ENCODE results near the gene INTU.

The INTU gene

DNA sequence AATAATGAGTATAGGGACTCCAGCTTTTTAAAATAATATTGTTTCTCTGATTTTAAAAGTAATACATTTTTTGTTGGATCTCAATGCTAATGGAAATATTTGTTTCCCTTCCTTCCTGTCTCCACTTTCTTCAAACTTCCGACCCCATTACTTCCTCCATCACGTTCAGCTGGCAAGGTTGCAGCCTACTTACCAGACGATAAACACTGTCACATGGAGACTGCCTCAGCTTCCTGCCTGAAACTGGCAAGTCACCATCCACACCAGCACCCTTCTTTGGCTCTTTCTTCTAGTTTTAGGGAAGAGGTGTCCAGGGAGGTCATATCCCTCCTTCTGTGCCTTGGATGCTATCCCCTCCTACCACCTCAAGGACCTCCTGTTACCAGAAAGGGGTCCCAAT lies 3.4 kb upstream of the INTU start:
- Histone ChIP-seq H3F3A (ENCODE audit: insufficient read depth, low read length) (no peaks in the 10 kb centered on the region), H2AFZ (ENCODE audit: low read length) (no peak overlapping the region), H3K27me3 (ENCODE audit: insufficient read depth, low read length) (no peaks in the 10 kb centered on the region), H3K36me3 (ENCODE audit: insufficient read depth, low read length) (no peaks in the 10 kb centered on the region), H3K9ac (ENCODE audit: low read length) (no peak overlapping the region), H3K9me3 (ENCODE audit: low read length) (no peaks in the 10 kb centered on the region), H3K4me3 (ENCODE audit: low read depth, low read length, poor library complexity, severe bottlenecking) (no peak overlapping the region), H3K27ac (ENCODE audit: low read depth, low read length, poor library complexity, severe bottlenecking) (no peak overlapping the region), H3K4me1 (ENCODE audit: insufficient read depth, low read length, severe bottlenecking) (no peaks in the 10 kb centered on the region), H3K4me2 (ENCODE audit: low read length) (no peak overlapping the region), H4K20me1 (ENCODE audit: insufficient read depth, low read length) (no peaks in the 10 kb centered on the region), H3K79me2 (ENCODE audit: insufficient read depth, low read length) (no peaks in the 10 kb centered on the region), H3K9me2 (ENCODE audit: low read depth, low read length) (no peaks in the 10 kb centered on the region)
- no peak for TF ChIP-seq EZH2 (IDR thresholded peaks at IDR 0.05; ENCODE audit: borderline replicate concordance, low read length)
- TF ChIP-seq, protein P1, sequence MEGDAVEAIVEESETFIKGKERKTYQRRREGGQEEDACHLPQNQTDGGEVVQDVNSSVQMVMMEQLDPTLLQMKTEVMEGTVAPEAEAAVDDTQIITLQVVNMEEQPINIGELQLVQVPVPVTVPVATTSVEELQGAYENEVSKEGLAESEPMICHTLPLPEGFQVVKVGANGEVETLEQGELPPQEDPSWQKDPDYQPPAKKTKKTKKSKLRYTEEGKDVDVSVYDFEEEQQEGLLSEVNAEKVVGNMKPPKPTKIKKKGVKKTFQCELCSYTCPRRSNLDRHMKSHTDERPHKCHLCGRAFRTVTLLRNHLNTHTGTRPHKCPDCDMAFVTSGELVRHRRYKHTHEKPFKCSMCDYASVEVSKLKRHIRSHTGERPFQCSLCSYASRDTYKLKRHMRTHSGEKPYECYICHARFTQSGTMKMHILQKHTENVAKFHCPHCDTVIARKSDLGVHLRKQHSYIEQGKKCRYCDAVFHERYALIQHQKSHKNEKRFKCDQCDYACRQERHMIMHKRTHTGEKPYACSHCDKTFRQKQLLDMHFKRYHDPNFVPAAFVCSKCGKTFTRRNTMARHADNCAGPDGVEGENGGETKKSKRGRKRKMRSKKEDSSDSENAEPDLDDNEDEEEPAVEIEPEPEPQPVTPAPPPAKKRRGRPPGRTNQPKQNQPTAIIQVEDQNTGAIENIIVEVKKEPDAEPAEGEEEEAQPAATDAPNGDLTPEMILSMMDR (IDR thresholded peaks at IDR 0.05; ENCODE audit: low read length) = no peak

DNA sequence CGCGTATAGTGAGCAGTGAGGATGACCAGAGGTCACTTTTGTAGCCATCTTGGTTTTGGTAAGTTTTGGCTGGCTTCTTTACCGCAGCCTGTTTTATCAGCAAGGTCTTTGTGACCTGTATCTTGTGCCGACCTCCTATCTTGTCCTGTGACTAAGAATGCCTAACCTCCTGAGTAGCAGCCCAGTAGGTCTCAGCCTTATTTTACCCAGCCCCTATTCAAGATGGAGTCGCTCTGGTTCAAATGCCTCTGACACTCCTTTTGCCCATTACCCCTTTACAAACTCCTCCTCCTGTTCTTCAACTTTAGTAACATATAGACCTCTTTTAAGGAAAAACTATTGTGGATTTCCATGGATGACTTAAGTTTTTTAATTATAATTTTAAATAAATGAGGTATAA lies 2.6 kb upstream of the INTU start:
- Histone ChIP-seq H3K9me2 (ENCODE audit: low read depth, low read length) (no peaks in the 10 kb centered on the region), H3K36me3 (ENCODE audit: insufficient read depth, low read length) (no peaks in the 10 kb centered on the region), H3K4me2 (ENCODE audit: low read length) (no peak overlapping the region), H3K27ac (ENCODE audit: low read depth, low read length, poor library complexity, severe bottlenecking) (no peak overlapping the region), H3F3A (ENCODE audit: insufficient read depth, low read length) (no peaks in the 10 kb centered on the region), H2AFZ (ENCODE audit: low read length) (no peak overlapping the region), H3K9ac (ENCODE audit: low read length) (no peak overlapping the region), H3K4me3 (ENCODE audit: low read depth, low read length, poor library complexity, severe bottlenecking) (no peak overlapping the region), H4K20me1 (ENCODE audit: insufficient read depth, low read length) (no peaks in the 10 kb centered on the region), H3K79me2 (ENCODE audit: insufficient read depth, low read length) (no peaks in the 10 kb centered on the region), H3K27me3 (ENCODE audit: insufficient read depth, low read length) (no peaks in the 10 kb centered on the region), H3K9me3 (ENCODE audit: low read length) (no peaks in the 10 kb centered on the region), H3K4me1 (ENCODE audit: insufficient read depth, low read length, severe bottlenecking) (no peaks in the 10 kb centered on the region)
- TF ChIP-seq EZH2 (IDR thresholded peaks at IDR 0.05; ENCODE audit: borderline replicate concordance, low read length) = no peak
- TF ChIP-seq, protein P1 (IDR thresholded peaks at IDR 0.05; ENCODE audit: low read length) = no peak

DNA sequence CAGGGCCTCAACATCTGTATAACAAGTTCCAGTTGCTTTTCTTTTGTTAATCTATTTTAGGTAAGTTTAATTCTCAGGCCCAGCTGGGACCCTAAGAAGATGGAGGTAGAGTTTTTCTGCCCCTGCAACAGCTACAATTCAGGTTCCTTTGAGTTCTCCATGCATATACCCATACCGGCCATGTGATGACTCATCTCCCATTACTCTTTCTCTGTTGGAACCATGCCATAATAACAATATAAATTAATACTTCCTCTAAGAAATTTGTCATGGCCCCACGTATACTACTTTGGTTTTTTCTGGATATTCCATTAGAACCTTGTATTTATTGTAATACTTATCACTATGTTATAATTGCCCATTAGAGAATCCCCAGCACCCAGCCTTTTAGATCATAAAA lies 1.3 kb upstream of the INTU start:
- Histone ChIP-seq H3K9me2 (ENCODE audit: low read depth, low read length) (no peaks in the 10 kb centered on the region), H3K79me2 (ENCODE audit: insufficient read depth, low read length) (no peaks in the 10 kb centered on the region), H3K4me3 (ENCODE audit: low read depth, low read length, poor library complexity, severe bottlenecking) (no peak overlapping the region), H4K20me1 (ENCODE audit: insufficient read depth, low read length) (no peaks in the 10 kb centered on the region), H3K27ac (ENCODE audit: low read depth, low read length, poor library complexity, severe bottlenecking) (no peak overlapping the region), H3K9ac (ENCODE audit: low read length) (no peak overlapping the region), H3F3A (ENCODE audit: insufficient read depth, low read length) (no peaks in the 10 kb centered on the region), H3K9me3 (ENCODE audit: low read length) (no peaks in the 10 kb centered on the region), H3K4me1 (ENCODE audit: insufficient read depth, low read length, severe bottlenecking) (no peaks in the 10 kb centered on the region), H3K27me3 (ENCODE audit: insufficient read depth, low read length) (no peaks in the 10 kb centered on the region), H2AFZ (ENCODE audit: low read length) (no peak overlapping the region), H3K36me3 (ENCODE audit: insufficient read depth, low read length) (no peaks in the 10 kb centered on the region), H3K4me2 (ENCODE audit: low read length) (no peak overlapping the region)
- TF ChIP-seq EZH2 (IDR thresholded peaks at IDR 0.05; ENCODE audit: borderline replicate concordance, low read length) = no peak
- TF ChIP-seq, protein P1 (IDR thresholded peaks at IDR 0.05; ENCODE audit: low read length) = no peak

All from OCI-LY1 (cell line).